ENCODE data around the gene NTN1.

Gene NTN1

GRCh38 chr17:9200699-9201359 is 179.5 kb downstream of the NTN1 start:
- no peak for DNase-seq

DNA sequence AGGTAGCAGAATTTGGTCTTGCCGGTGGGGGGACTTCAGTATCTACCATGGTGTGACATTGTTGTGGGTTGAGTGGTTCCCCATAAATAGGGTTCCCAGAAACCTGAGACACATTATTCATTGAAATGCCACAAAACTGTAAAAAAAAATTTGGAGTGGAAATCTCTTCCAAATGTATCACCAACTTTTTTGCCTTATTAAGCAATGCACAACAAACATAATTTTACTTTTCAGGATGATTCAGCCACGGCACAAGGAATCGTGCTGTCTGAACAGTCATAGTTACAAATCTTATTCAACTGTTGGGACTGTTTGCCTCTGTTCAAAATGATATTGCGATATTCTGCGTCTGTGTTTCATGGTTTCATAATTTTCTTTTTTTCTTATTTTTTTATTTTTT is 181.2 kb downstream of the NTN1 start:
- DNase-seq = no peak

- no peak for DNase-seq
Observed at GRCh38 chr17:9203771-9204425, 182.6 kb downstream of the NTN1 start.

GRCh38 chr17:9204637-9205329 is 183.5 kb downstream of the NTN1 start:
- DNase-seq = no peak

- DNase-seq = no peak
Observed at GRCh38 chr17:9205520-9206409, 184.5 kb downstream of the NTN1 start.

DNA sequence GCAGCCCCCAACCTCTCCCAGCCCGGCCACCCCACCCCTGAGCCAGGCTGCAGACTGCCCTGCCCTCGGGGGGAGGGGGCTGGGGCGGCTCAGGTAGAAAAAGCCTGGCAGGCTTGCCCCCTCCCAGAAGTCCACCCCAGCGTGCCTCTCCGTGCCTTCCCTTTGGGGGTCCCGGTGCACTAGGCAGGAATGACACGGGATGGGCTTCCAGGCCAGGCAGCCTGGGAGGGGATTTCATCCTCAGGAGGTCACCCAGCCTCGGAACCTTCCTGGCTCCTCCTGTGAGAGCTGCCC is 185.0 kb downstream of the NTN1 start:
- no peak for DNase-seq

DNA sequence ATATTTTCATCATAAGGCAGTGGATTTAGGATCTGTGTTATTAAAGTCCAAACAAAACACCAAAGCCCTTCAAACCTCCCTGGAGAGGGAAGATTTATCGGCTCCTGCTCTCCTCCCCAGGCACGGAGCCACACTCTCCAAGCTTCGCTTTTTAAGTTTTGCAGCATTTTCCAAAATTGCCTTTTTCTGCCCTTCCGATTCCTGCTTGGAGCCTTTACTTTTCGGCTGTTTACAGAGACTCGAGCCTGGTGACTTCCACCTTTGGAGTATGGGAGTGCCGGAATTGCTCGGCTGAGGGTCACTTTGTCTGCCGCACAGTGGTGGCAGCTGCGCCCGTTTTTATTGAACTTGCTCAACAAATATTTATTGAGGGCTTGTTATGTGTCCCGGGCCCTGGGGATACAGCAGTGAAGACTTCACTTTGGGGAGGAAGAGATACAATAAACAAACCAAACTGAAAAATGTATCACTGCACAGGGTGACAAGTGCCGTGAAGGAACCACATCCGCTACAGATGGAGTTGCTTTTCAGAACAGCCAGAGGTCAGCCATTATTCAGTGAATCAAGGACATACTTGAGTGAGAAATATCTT is 185.5 kb downstream of the NTN1 start:
- DNase-seq = no peak

DNA sequence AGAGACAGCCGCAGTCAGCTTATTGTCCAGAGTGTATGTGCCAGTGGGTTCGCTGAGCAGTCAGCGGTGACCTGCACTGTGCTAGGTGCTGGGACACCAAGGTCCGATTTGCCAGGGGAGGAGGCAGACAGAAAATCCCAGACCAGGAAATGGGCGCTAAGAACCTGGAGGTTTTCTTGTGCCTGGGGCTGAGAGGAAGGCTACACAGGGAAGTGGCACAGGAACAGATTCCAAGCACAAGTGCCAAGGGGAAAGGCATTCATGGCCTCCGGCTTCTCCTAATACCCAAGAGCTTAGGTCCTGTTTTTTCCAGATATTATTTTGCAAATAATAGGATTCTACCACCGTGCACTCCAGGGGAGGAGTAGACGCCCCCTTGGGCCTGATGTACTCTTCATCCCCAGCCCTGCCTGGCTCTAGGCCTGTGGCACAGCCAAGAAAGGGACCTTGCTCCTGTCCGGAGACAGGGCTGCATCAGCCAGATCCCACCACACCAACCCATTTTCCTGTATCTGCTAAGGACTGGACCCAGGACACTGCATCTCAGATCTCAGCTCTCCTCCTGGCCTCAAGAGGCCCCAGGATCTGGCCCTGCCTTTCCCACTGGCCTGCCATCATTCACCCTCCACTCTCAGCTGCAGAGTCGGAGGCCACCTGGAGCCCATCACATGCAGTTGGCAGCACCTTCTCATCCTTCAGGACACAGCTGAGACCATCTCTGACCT is 187.2 kb downstream of the NTN1 start:
- no peak for DNase-seq

DNA sequence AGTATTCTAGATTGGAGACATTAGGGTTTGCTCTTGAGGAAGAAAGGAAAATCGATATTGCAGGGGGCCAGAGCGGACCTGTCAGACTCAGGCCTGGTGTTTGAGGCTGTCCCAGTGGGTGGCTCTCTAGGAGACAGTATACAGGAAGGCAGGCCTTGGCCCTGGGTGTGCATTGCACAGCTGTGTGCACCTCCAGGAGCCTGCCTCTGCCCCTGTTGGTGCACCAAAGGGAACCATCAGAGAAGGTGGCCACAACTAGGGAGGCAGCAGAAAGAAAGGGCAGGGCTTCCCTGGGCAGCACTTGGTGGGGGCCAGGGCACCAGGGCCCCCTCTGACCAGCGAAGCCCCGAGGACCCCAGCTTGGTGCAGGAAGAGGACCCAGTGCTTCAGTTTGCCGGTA is 188.0 kb downstream of the NTN1 start:
- DNase-seq = no peak

- DNase-seq = no peak
Observed at GRCh38 chr17:9209781-9210370, 188.6 kb downstream of the NTN1 start.

- no peak for DNase-seq
Observed at GRCh38 chr17:9211133-9211765, 189.9 kb downstream of the NTN1 start.

DNA sequence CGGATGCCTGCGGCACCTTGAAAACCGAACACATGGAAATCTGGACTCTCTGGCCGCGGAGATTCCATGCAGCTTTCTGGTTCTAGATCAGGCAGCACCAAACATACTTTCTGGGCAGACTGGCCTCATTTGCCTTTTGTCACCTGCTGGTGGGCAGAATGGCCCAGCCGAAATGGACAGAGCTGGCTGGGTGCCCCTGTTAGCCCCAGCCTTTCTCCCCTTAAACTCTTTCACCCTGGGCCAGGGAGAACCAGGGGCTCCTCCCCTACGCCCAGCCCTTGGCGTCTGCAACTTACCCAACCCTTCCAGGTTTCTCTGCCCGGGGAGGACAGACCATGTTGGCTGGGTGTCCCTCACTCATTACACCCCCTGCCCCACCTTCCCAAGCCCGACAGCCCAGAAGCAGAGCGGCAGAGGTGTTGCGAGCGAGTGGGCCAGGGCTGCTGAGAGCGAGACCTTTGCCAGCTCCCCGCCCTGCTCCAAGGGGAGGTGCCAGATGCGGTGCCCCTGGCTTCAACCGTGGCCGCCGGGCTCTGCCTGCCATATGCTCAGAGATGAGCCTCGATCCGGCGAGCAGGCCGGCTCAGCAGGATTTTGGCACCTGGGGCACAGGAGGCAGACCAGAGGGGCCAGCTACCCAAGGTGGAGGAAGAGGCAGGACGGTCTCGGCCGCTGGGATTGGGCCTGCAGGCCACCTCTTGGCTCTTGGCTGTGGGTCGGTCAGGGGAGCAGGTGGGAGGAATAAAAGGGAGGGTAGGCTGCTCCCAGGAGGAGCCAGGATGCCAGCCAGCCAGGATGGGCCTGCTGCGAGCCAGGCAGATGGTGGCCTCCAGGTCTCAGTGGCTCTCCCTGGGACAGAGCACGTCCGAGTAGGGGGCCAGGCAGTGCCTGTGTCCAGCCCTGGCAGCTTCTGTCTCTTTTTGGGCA is 191.3 kb downstream of the NTN1 start:
- DNase-seq = no peak

- no peak for DNase-seq
Observed at GRCh38 chr17:9213303-9213640, 192.0 kb downstream of the NTN1 start.

DNA sequence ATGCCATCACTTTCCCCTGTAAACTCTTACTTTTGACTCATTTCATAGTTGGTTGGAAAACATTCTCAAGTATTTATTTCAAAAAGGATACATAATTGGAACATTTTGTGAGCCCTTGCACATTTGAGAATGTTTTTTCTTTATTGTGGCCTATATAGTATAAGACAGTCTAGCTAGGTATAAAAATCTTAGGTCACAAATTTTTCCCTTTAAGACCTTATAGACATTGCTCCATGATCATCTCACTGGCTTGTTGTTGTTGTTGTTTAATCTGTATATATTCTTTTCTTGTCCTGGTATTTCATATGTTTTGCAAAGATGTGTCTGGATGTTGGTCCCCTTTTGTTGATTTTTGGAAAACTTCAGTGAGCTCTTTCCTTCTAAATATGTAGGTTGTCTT is 194.2 kb downstream of the NTN1 start:
- DNase-seq = no peak

DNA sequence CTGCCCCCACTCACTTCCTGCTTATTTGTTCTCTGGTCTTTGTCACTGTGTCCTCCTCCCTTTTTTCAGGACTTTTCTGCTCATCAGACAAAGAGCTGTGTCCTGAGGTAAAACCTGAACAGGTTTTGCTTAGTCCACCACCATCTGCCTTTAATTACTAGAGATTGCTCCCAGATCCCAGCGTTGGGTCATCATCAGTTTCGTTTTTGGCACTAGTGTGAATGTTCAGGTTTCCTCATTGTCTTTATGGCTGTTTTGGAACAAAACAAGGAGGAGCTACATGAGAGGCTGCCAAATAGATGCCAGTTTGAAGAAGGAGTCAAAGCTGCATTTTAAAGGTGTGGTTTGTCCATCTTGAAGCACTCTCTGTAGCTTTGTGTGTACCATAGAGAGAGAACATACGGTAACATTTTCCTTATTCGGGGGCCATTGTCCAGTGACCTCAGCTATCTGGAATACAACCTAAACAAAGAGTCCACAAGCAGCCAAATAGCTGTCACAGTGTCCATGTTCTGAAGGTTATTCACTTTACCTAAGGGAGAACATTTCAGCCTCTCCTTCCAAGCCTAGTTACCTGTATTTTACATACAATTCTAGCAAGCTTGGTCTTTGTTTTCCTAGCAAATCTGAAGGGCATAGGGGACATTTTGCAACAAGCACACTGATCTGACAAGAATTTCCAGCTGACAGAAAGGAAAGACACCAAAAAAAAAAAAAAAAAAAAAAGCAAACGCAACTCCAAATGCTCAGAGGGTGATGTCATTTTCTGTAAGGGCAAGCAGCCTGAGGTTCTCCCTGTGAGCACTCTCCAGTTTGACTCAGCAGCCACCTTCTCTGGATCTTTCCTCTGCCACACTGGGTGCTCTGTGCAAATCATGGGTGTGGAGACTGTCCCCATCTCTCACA is 196.1 kb downstream of the NTN1 start:
- DNase-seq = no peak

- DNase-seq = no peak
Observed at GRCh38 chr17:9218064-9218635, 196.8 kb downstream of the NTN1 start.

DNA sequence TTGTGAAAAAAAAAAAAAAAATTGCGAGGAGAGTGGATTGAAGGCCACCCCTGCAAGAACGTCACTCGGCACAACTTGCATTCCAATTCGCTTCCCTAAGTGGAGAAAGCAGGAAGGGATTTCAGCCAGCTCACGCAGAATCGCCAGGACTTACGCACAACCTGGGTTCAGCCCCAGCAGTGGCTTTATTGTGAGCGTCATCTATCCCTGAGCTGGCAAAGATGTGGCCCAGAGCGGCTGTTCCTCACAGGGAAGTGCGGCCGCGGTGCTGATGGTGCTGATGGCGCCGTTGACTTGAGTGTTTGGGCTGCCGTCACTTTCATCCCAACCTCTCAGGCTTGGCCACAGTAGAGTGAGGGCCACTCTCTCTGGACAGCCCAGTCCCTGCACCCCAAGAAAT is 197.6 kb downstream of the NTN1 start:
- no peak for DNase-seq

DNA sequence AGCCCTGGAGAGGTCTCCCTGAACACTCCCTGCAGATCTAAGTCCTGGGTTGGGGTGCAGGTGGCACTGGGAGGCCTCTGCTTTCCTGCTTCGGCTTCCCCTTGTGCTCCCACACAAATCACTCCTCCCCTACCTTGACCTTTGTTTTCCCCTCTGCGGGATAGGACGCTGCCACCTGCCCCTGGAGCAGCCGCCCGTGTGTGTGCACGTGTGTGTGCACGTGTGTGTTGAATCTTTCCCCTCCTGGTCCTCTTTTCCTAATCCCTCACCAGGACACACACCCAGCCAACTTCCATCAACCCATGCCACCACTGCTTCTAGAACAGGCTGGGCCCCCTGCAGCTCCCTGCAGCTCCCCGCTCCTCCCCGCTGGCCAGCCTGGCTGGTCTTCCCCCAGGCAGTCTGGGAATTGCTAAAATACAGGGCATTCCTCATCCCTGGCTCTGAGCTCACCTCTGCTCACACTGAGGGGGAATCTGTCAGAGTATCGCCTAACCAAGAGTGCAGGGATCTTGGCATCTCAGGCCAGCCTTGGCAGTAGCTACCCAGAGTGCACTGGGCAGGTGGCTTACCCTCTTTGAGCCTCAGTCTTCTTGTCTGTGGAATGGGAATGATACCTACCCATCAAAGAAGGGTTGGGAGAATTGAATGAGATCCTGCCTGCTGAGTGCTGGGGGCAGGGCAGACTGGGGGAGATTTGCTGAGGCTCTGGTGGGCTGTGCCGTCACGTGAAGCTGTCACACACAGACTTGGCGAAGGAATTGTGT is 198.5 kb downstream of the NTN1 start:
- no peak for DNase-seq
